Forelimb muscle (tissue), 1 donor: ENCODE results near the gene TAF11L4. TPM values are rescaled to one million over a fixed set of nuclear protein-coding genes. Genes with fewer than 3 reads are reported as not detected.

Source experiments
- polyA plus RNA-seq: library from polyadenylated mRNA; unstranded; fragments of 120-200 nt; gene quantifications from one replicate; pipeline ENCODE4 v1.2.1, GENCODE V29; 2013; ENCODE audit not compliant: insufficient read length

Gene TAF11L4
- polyA plus RNA-seq, 1 donor, result not detected

Other genes with a start within 250 kb of the TAF11L4 start
- not detected for gene TAF11L2, start 23.6 kb upstream of the TAF11L4 start, polyA plus RNA-seq
- not detected for gene TAF11L3, start 3.4 kb upstream of the TAF11L4 start, polyA plus RNA-seq
- not detected for gene TAF11L5, start 3.4 kb downstream of the TAF11L4 start, polyA plus RNA-seq
- not detected for gene TAF11L6, start 6.9 kb downstream of the TAF11L4 start, polyA plus RNA-seq
- gene TAF11L7, start 64.0 kb downstream of the TAF11L4 start, polyA plus RNA-seq, result not detected
- gene TAF11L8, start 69.2 kb downstream of the TAF11L4 start, polyA plus RNA-seq, result not detected
- not detected for gene TAF11L9, start 72.6 kb downstream of the TAF11L4 start, polyA plus RNA-seq
- not detected for gene TAF11L10, start 76.0 kb downstream of the TAF11L4 start, polyA plus RNA-seq
- gene TAF11L11, start 82.4 kb downstream of the TAF11L4 start, polyA plus RNA-seq, result not detected
- not detected for gene TAF11L12, start 88.6 kb downstream of the TAF11L4 start, polyA plus RNA-seq
- gene TAF11L13, start 110.3 kb downstream of the TAF11L4 start, polyA plus RNA-seq, result not detected
- not detected for gene TAF11L14, start 112.7 kb downstream of the TAF11L4 start, polyA plus RNA-seq